C4-2B (cell line): ENCODE results near the gene UBR2.
"Not testable (repeated sequence)": the region's sequence is repeated elsewhere in the genome, so short reads cannot be mapped to it uniquely, and the experiment has no call there.

Experiments
- H3K27ac ChIP-seq: fragments of 450-650 bp; 2 replicates; pipeline ENCODE4 v1.5.1; 2017
- CTCF ChIP-seq: fragments of 450-650 bp; conservative IDR thresholded peaks from 2 replicates; pipeline ENCODE4 v1.5.1; 2017; ENCODE audit warnings: mild to moderate bottlenecking
- ZFX ChIP-seq: fragments of 450-650 bp; IDR thresholded peaks from 2 replicates; pipeline ENCODE4 v1.6.1; 2017

Gene UBR2

GRCh38 chr6:42555477-42556457 lies 8.1 kb upstream of the UBR2 start:
- H3K27ac ChIP-seq, result no peak overlapping the region; the same call in 1 of the 2 replicates
- no peak for TF ChIP-seq CTCF
- no peak for TF ChIP-seq ZFX

DNA sequence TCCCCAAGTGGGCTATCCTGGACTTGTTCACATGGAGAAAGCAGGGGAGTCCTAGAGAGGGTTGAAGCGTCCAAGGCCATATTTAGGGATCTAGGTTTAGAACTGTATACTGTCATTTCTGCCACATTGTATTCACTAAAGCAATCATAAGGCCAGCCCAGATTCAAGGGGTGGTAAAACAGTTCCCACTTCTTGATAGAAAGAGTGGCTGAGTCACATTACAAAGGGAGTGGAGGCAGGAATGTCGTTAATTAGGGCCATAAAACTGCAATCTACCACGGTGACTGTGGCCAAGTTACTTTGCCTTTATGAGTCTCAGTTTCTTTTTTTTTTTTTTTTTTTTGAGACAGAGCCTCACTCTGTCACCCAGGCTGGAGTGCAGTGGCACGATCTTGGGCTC lies 7.4 kb upstream of the UBR2 start:
- TF ChIP-seq CTCF, result no peak
- TF ChIP-seq ZFX, result no peak
- no peak overlapping the region for H3K27ac ChIP-seq

DNA sequence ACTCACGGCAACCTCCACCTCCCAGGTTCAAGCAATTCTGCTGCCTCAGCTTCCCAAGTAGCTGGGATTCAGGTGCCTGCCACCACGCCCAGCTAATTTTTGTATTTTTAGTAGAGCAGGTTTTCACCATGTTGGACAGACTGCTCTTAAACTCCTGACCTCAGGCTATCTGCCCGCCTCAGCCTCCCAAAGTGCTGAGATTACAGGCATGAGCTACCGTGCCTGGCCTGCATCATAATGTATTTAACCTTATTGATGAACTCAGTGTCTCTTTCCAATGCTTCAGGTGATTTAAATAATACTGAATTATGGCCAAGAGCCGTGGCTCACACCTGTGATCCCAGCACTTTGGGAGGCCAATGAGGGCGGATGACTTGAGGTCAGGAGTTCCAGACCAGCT lies 4.6 kb upstream of the UBR2 start:
- not testable (repeated sequence) for H3K27ac ChIP-seq

DNA sequence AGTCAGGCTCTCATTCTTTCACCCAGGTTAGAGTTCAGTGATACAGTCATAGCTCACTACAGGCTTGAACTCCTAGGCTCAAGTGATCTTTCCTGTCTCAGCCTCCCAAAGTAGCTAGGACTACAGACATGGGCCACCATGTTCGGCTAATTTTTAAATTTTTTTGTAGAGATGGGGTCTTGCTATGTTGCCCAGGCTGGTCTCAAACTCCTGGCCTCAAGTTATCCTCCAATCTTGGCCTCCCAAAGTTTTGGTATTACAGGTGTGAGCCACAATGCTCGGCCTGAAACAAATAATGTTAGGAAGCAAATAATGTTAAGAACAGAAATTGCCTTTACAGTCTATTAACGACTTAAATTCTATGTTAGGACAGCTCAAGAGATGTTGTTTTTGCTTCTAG lies 1.8 kb upstream of the UBR2 start:
- H3K27ac ChIP-seq, result no peak overlapping the region
- TF ChIP-seq CTCF (no peak), ZFX (no peak)

GRCh38 chr6:42562788-42563405 lies 932 bp upstream of the UBR2 start:
- no peak overlapping the region for H3K27ac ChIP-seq
- no peak for TF ChIP-seq CTCF

DNA sequence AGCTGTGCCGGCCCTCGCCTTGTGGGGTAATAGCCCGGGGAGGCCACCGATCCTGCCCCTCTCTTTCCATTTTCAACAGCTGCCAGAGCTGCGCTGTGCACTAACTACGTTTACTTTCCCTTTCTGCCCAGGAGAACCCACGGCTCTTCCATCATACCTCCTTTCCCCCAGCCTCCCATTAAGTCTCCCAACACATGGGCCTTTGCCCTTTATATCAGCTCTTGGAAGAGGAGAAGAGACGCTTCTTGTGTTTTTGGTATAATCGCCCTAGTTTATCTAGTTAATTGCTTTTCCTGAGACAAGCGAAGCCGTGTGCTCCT lies 637 bp downstream of the UBR2 start:
- H3K27ac ChIP-seq, result peak overlapping the region; percentile 84
- no peak; the same call in 1 of the 2 replicates for TF ChIP-seq ZFX
- TF ChIP-seq CTCF, result no peak

- peak overlapping the region; percentile 84 for H3K27ac ChIP-seq
- no peak for TF ChIP-seq ZFX
- TF ChIP-seq CTCF, result no peak
Measured at GRCh38 chr6:42565823-42566613, 2.2 kb downstream of the UBR2 start.
